Vagina (tissue), 2 donors: Measurements from ENCODE around the gene SNCA. TPM values are rescaled to one million over a fixed set of nuclear protein-coding genes. Genes with fewer than 3 reads are reported as not detected.

Experiments
- DNase-seq, 2 donors: peaks; one replicate each; pipeline ENCODE4 v3.0.0-alpha.2; 2017; ENCODE audit errors: extremely low spot score in 2 of 2
- H3K27ac ChIP-seq: fragments of 200-600 bp; sonication (generic); one replicate; pipeline ENCODE4 v1.5.1; 2019
- H3K27me3 ChIP-seq: fragments of 200-600 bp; sonication (generic); one replicate; pipeline ENCODE4 v1.5.1; 2019
- H3K36me3 ChIP-seq, 2 donors: fragments of 200-600 bp; sonication (generic); one replicate each; pipeline ENCODE4 v1.5.1; 2017 to 2019
- H3K4me1 ChIP-seq: fragments of 200-600 bp; sonication (generic); one replicate; pipeline ENCODE4 v1.5.1; 2019
- H3K4me3 ChIP-seq, 2 donors: fragments of 200-600 bp; sonication (generic); 1 replicate in 1 of 2; 2 replicates in 1 of 2; pipeline ENCODE4 v1.5.1; 2016 to 2019
- H3K9me3 ChIP-seq: fragments of 200-600 bp; sonication (generic); one replicate; pipeline ENCODE4 v1.5.1; 2019
- CTCF ChIP-seq, 3 experiments: fragments of 450-650 bp in 2 of 3; fragments of 200-600 bp in 1 of 3; sonication (generic) in 1 of 3; IDR thresholded peaks; one replicate each; pipeline ENCODE4 v1.5.1; 2017 to 2019; ENCODE audit warnings: antibody characterized with exemption in 3 of 3, mild to moderate bottlenecking in 2 of 3, moderate library complexity in 2 of 3
- POLR2A ChIP-seq, 2 donors: fragments of 450-650 bp; IDR thresholded peaks; one replicate each; pipeline ENCODE4 v1.6.1; 2017; ENCODE audit warnings: antibody characterized with exemption in 2 of 2, mild to moderate bottlenecking in 2 of 2, moderate library complexity in 2 of 2
- POLR2AphosphoS5 ChIP-seq, 2 donors: sonication (generic); formaldehyde crosslinking; IDR thresholded peaks; one replicate each; pipeline ENCODE4 v1.9.0; 2017; ENCODE audit warnings: antibody characterized with exemption in 2 of 2, mild to moderate bottlenecking in 2 of 2, low read depth in 1 of 2; ENCODE audit not compliant: insufficient read depth in 1 of 2
- intact Hi-C: fragments of 100-400 bp; cut with DNase I; formaldehyde crosslinking; loops from one replicate; pipeline ENCODE4 v1.15.1; 2023
- total RNA-seq: library from RNA; depleted of rRNA; stranded (reverse); fragments of >200 nt; gene quantifications from one replicate; pipeline ENCODE4 v1.2.3, GENCODE V29; 2016

SNCA gene
- total RNA-seq, 1 donor from 2014 or later = 27.3 TPM

GRCh38 chr4:89715631-89716030, 121.3 kb downstream of the SNCA start:
- TF ChIP-seq POLR2A (IDR thresholded peaks at IDR 0.05) (no peak), POLR2AphosphoS5 (IDR thresholded peaks at IDR 0.05; ENCODE audit: insufficient read depth in 1 of 2, low read depth in 1 of 2) (no peak), CTCF (IDR thresholded peaks at IDR 0.05) (no peak)
- intact Hi-C loops = no loop called here
- Histone ChIP-seq H3K9me3 (no peaks in the 10 kb centered on the region), H3K27me3 (no peaks in the 10 kb centered on the region), H3K27ac (no peak overlapping the region), H3K4me3 (no peak overlapping the region), H3K4me1 (no peaks in the 10 kb centered on the region), H3K36me3 (no peaks in the 10 kb centered on the region)
- no peak for DNase-seq

- no peak for DNase-seq
- H3K4me1 ChIP-seq = peaks cover 5% of the 10 kb centered on the region
- H3K36me3 ChIP-seq = no peaks in the 10 kb centered on the region
- TF ChIP-seq POLR2AphosphoS5 (IDR thresholded peaks at IDR 0.05; ENCODE audit: insufficient read depth in 1 of 2, low read depth in 1 of 2) (no peak), CTCF (IDR thresholded peaks at IDR 0.05) (no peak), POLR2A (IDR thresholded peaks at IDR 0.05) (no peak)
- H3K4me3 ChIP-seq = no peak overlapping the region
- H3K27me3 ChIP-seq = no peaks in the 10 kb centered on the region
- no peaks in the 10 kb centered on the region for H3K9me3 ChIP-seq
- H3K27ac ChIP-seq = no peak overlapping the region
- intact Hi-C loops = no loop called here
These were observed 124.1 kb downstream of the SNCA start for GRCh38 chr4:89712827-89713226.

- intact Hi-C loops = no loop called here
- DNase-seq = no peak
- no peak overlapping the region for H3K4me3 ChIP-seq
- H3K27me3 ChIP-seq = no peaks in the 10 kb centered on the region
- peaks cover 5% of the 10 kb centered on the region for H3K4me1 ChIP-seq
- TF ChIP-seq POLR2AphosphoS5 (IDR thresholded peaks at IDR 0.05; ENCODE audit: insufficient read depth in 1 of 2, low read depth in 1 of 2) (no peak), CTCF (IDR thresholded peaks at IDR 0.05) (no peak), POLR2A (IDR thresholded peaks at IDR 0.05) (no peak)
- no peak overlapping the region for H3K27ac ChIP-seq
- H3K9me3 ChIP-seq = no peaks in the 10 kb centered on the region
- H3K36me3 ChIP-seq = no peaks in the 10 kb centered on the region
These were observed 124.8 kb downstream of the SNCA start for GRCh38 chr4:89712141-89712540.

GRCh38 chr4:89708903-89709421, 128.0 kb downstream of the SNCA start:
- intact Hi-C loops = no loop called here
- Histone ChIP-seq H3K27me3 (no peaks in the 10 kb centered on the region), H3K4me1 (peaks cover 5% of the 10 kb centered on the region), H3K27ac (no peak overlapping the region), H3K36me3 (no peaks in the 10 kb centered on the region), H3K9me3 (no peaks in the 10 kb centered on the region), H3K4me3 (no peak overlapping the region)
- no peak for TF ChIP-seq CTCF (IDR thresholded peaks at IDR 0.05)
- TF ChIP-seq POLR2AphosphoS5 (IDR thresholded peaks at IDR 0.05; ENCODE audit: insufficient read depth in 1 of 2, low read depth in 1 of 2) = no peak
- no peak for TF ChIP-seq POLR2A (IDR thresholded peaks at IDR 0.05)
- DNase-seq = no peak

GRCh38 chr4:89707467-89707866, 129.5 kb downstream of the SNCA start:
- H3K27ac ChIP-seq = no peak overlapping the region
- intact Hi-C loops = no loop called here
- no peaks in the 10 kb centered on the region for H3K27me3 ChIP-seq
- peaks cover 5% of the 10 kb centered on the region for H3K4me1 ChIP-seq
- TF ChIP-seq POLR2A (IDR thresholded peaks at IDR 0.05) (no peak), CTCF (IDR thresholded peaks at IDR 0.05) (no peak), POLR2AphosphoS5 (IDR thresholded peaks at IDR 0.05; ENCODE audit: insufficient read depth in 1 of 2, low read depth in 1 of 2) (no peak)
- no peak for DNase-seq
- no peaks in the 10 kb centered on the region for H3K9me3 ChIP-seq
- no peak overlapping the region for H3K4me3 ChIP-seq
- H3K36me3 ChIP-seq = no peaks in the 10 kb centered on the region
